GM19035 (cell line): Measurements from ENCODE around the gene GFOD1.
A peak's percentile ranks its signal among the peaks of the same experiment; 100 is the strongest.

Experiments
- ATAC-seq: cut with Tn5 transposase; IDR thresholded peaks from one replicate; pipeline ENCODE4 v1.9.1; 2021; ENCODE audit not compliant: unreplicated experiment

Gene GFOD1

GRCh38 chr6:13360671-13361540 lies 126.5 kb downstream of the GFOD1 start:
- ATAC-seq: no peak

GRCh38 chr6:13359287-13359686 lies 128.1 kb downstream of the GFOD1 start:
- ATAC-seq: no peak

GRCh38 chr6:13358511-13358910 lies 128.9 kb downstream of the GFOD1 start:
- no peak for ATAC-seq

- ATAC-seq: no peak
Measured at GRCh38 chr6:13357551-13358075, 129.8 kb downstream of the GFOD1 start.

- peak; percentile 87 for ATAC-seq
Measured at GRCh38 chr6:13355999-13356785, 131.2 kb downstream of the GFOD1 start.

GRCh38 chr6:13355043-13355945 lies 132.1 kb downstream of the GFOD1 start:
- peak; percentile 38 for ATAC-seq

- no peak for ATAC-seq
Measured at GRCh38 chr6:13354331-13355042, 132.9 kb downstream of the GFOD1 start.

- no peak for ATAC-seq
Measured at GRCh38 chr6:13352165-13352564, 135.2 kb downstream of the GFOD1 start.

- ATAC-seq: no peak
Measured at GRCh38 chr6:13351271-13351670, 136.1 kb downstream of the GFOD1 start.

GRCh38 chr6:13349811-13350506 lies 137.4 kb downstream of the GFOD1 start:
- no peak for ATAC-seq

- ATAC-seq: no peak
Measured at GRCh38 chr6:13348334-13349113, 138.9 kb downstream of the GFOD1 start.

- ATAC-seq: no peak
Measured at GRCh38 chr6:13346245-13346644, 141.2 kb downstream of the GFOD1 start.

GRCh38 chr6:13342414-13343019 lies 144.9 kb downstream of the GFOD1 start:
- no peak for ATAC-seq

GRCh38 chr6:13339863-13340630 lies 147.4 kb downstream of the GFOD1 start:
- no peak for ATAC-seq

- no peak for ATAC-seq
Measured at GRCh38 chr6:13338038-13338437, 149.4 kb downstream of the GFOD1 start.

- no peak for ATAC-seq
Measured at GRCh38 chr6:13336553-13336952, 150.8 kb downstream of the GFOD1 start.

- no peak for ATAC-seq
Measured at GRCh38 chr6:13334953-13335352, 152.4 kb downstream of the GFOD1 start.

- ATAC-seq: no peak
Measured at GRCh38 chr6:13332349-13332706, 155.1 kb downstream of the GFOD1 start.
